ENCODE results near the gene SETD1B. TPM values are rescaled to one million over a fixed set of nuclear protein-coding genes. Genes with fewer than 3 reads are reported as not detected.

The SETD1B gene
- total and polyA plus RNA-seq, 12 donors = 2.1 to 27.3 (median 11.9) TPM

- no peaks in the 10 kb centered on the region for H3K27me3 ChIP-seq
- TF ChIP-seq CTCF (IDR thresholded peaks at IDR 0.05) = peak; percentile 95 to 97 (median 97)
- TF ChIP-seq POLR2A (IDR thresholded peaks at IDR 0.05) = no peak
- peak; percentile 86 to 97 (median 91) for DNase-seq
- 30 to 58% (median 31%) methylated on average over 6 to 15 of the region's 15 CpGs for WGBS, 4 donors
- peak overlapping the region; percentile 6 to 100 (median 100) for H3K27ac ChIP-seq
- peaks cover 0 to 13% of the 10 kb centered on the region in 2 donors for H3K36me3 ChIP-seq (replicated peaks in 1 of 2)
- peaks cover 56 to 66% of the 10 kb centered on the region in 2 donors for H3K4me1 ChIP-seq (replicated peaks in 1 of 2)
- no peaks in the 10 kb centered on the region for H3K9me3 ChIP-seq (replicated peaks in 1 of 3)
- H3K4me3 ChIP-seq = peak overlapping the region in 1 of 4 donors; percentile 14
- intact Hi-C loops (cut with DNase I) = loop anchor here (2.0 to 10.0 kb wide), 2 partner anchors 18 to 100 kb away; no protein-coding TSS in a partner anchor
Measured at GRCh38 chr12:121795034-121795968, 8.5 kb upstream of the SETD1B start.

- peaks cover 0 to 13% of the 10 kb centered on the region in 2 donors for H3K36me3 ChIP-seq (replicated peaks in 1 of 2)
- TF ChIP-seq POLR2A (IDR thresholded peaks at IDR 0.05) (peak; percentile 58 to 80), CTCF (IDR thresholded peaks at IDR 0.05) (peak; percentile 9 to 39 (median 34))
- WGBS, 4 donors = 15 to 23% (median 20%) methylated on average over 21 to 39 of the region's 39 CpGs
- peak overlapping the region; percentile 47 to 100 (median 100) for H3K27ac ChIP-seq
- peak overlapping the region in 1 of 4 donors; percentile 92 for H3K4me3 ChIP-seq
- H3K4me1 ChIP-seq (replicated peaks in 1 of 2) = peaks cover 61 to 78% of the 10 kb centered on the region in 2 donors
- intact Hi-C loops (cut with DNase I) = loop anchor here in 1 of 2 donors (2.0 to 10.0 kb wide), 2 partner anchors 14 to 98 kb away; no protein-coding TSS in a partner anchor
- DNase-seq = peak; percentile 94 to 99 (median 98)
- H3K27me3 ChIP-seq = no peaks in the 10 kb centered on the region
- H3K9me3 ChIP-seq (replicated peaks in 1 of 3) = no peaks in the 10 kb centered on the region
Measured at GRCh38 chr12:121796855-121797751, 6.7 kb upstream of the SETD1B start.

- Histone ChIP-seq H3K36me3 (replicated peaks in 1 of 2) (peaks cover 0 to 13% of the 10 kb centered on the region in 2 donors), H3K27ac (peak overlapping the region; percentile 47 to 100 (median 100)), H3K27me3 (no peaks in the 10 kb centered on the region), H3K9me3 (replicated peaks in 1 of 3) (no peaks in the 10 kb centered on the region), H3K4me1 (replicated peaks in 1 of 2) (peaks cover 57 to 79% of the 10 kb centered on the region in 2 donors), H3K4me3 (peak overlapping the region in 1 of 4 donors; percentile 92)
- intact Hi-C loops (cut with DNase I) = loop anchor here in 1 of 2 donors (2.0 to 10.0 kb wide), 2 partner anchors 13 to 97 kb away; no protein-coding TSS in a partner anchor
- WGBS, 4 donors = 21 to 35% (median 27%) methylated on average over 10 to 19 of the region's 19 CpGs
- DNase-seq = peak; percentile 75 to 91 (median 83)
- no peak for TF ChIP-seq CTCF (IDR thresholded peaks at IDR 0.05)
- TF ChIP-seq POLR2A (IDR thresholded peaks at IDR 0.05) = peak in 1 of 2 donors; percentile 15
Measured at GRCh38 chr12:121797937-121798786, 5.6 kb upstream of the SETD1B start.

Measured in adrenal gland (tissue), 12 donors.